GM12872 (cell line): ENCODE data around the gene ATP13A5.

Experiments used
- CTCF ChIP-seq: IDR thresholded peaks from 3 replicates; pipeline ENCODE4 v1.5.1; 2011; ENCODE audit warnings: low read depth, mild to moderate bottlenecking, low read length, moderate library complexity; ENCODE audit not compliant: insufficient read depth

The ATP13A5 gene

GRCh38 chr3:193305356-193305755 lies 73.2 kb downstream of the ATP13A5 start:
- no peak for TF ChIP-seq CTCF

GRCh38 chr3:193301433-193301832 lies 77.1 kb downstream of the ATP13A5 start:
- no peak for TF ChIP-seq CTCF

- no peak for TF ChIP-seq CTCF
These were observed 81.1 kb downstream of the ATP13A5 start for GRCh38 chr3:193297421-193297820.

GRCh38 chr3:193295985-193296384 lies 82.6 kb downstream of the ATP13A5 start:
- TF ChIP-seq CTCF: no peak

- TF ChIP-seq CTCF: no peak
These were observed 86.2 kb downstream of the ATP13A5 start for GRCh38 chr3:193292386-193292785.

- TF ChIP-seq CTCF: no peak
These were observed 107.3 kb downstream of the ATP13A5 start for GRCh38 chr3:193271101-193271840.

- TF ChIP-seq CTCF: no peak
These were observed 108.1 kb downstream of the ATP13A5 start for GRCh38 chr3:193270451-193270850.
